GM12878 (cell line): ENCODE results near the gene MEIOB. TPM values are rescaled to one million over a fixed set of nuclear protein-coding genes. Genes with fewer than 3 reads are reported as not detected.

Source experiments
- ATAC-seq: fragments of 200-7000 bp; cut with Tn5 transposase; 3 replicates; pipeline ENCODE4 v1.9.1; 2020; ENCODE audit warnings: mild to moderate bottlenecking, moderate library complexity
- BruUV-seq: library from RNA; stranded (reverse); fragments of 400-500 nt; replicated peaks from 2 replicates; lab custom pipeline; 2021; lab: Mats Ljungman, UMichigan
- CTCF ChIA-PET: fragments of 300-600 bp; sonication (Branson Sonifier 250); formaldehyde crosslinking; extraction: SDS; loops from one replicate; lab custom pipeline; 2021; ENCODE audit warnings: inconsistent platforms; lab: Yijun Ruan, JAX
- POLR2A ChIA-PET: fragments of 350-600 bp; formaldehyde crosslinking; extraction: SDS; loops from one replicate; lab custom pipeline; 2021; ENCODE audit warnings: inconsistent platforms; lab: Charles Lee
- RAD21 ChIA-PET: fragments of 300-600 bp; sonication (Branson Sonifier 250); formaldehyde crosslinking; loops from one replicate; lab custom pipeline; 2023; ENCODE audit warnings: antibody characterized with exemption; ENCODE audit not compliant: unreplicated experiment; lab: Charles Lee
- SMC1A ChIA-PET: fragments of 300-600 bp; sonication (Branson Sonifier 250); formaldehyde crosslinking; loops from one replicate; lab custom pipeline; 2023; ENCODE audit not compliant: unreplicated experiment, uncharacterized antibody; lab: Charles Lee
- DNase-seq: peaks from one replicate; pipeline ENCODE4 v3.0.0-alpha.2; 2011; ENCODE audit warnings: low read depth, low spot score
- FAIRE-seq: peaks from 3 replicates; lab custom pipeline; 2011; peaks lifted over from hg19 to GRCh38; lab: Jason Lieb, UNC
- H2AFZ ChIP-seq: 2 replicates; pipeline ENCODE4 v1.6.0; 2011; ENCODE audit warnings: low read depth, low read length, control low read depth; ENCODE audit not compliant: control insufficient read depth
- H3K27ac ChIP-seq: 2 replicates; pipeline ENCODE4 v1.5.1; 2011; ENCODE audit warnings: control low read depth; ENCODE audit not compliant: control insufficient read depth, insufficient read depth
- H3K27me3 ChIP-seq, 2 experiments: replicated peaks in 1 of 2; 2 replicates each; pipeline versions ENCODE4 v1.6.0 to v1.6.1; 2011; ENCODE audit warnings: low read length in 1 of 2; ENCODE audit not compliant: control insufficient read depth in 2 of 2, insufficient read depth in 2 of 2
- H3K36me3 ChIP-seq, 2 experiments: 2 replicates each; pipeline ENCODE4 v1.5.1; 2011; ENCODE audit warnings: low read length in 1 of 2; ENCODE audit not compliant: control insufficient read depth in 2 of 2, insufficient read depth in 2 of 2
- H3K4me1 ChIP-seq: 2 replicates; pipeline ENCODE4 v1.6.1; 2011; ENCODE audit warnings: mild to moderate bottlenecking, low read length, moderate library complexity, mixed read lengths; ENCODE audit not compliant: control insufficient read depth, insufficient read depth
- H3K4me2 ChIP-seq: 2 replicates; pipeline ENCODE4 v1.6.0; 2011; ENCODE audit warnings: control low read depth; ENCODE audit not compliant: control insufficient read depth, insufficient read depth
- H3K4me3 ChIP-seq: fragments of 200-600 bp; sonication (generic); 2 replicates; pipeline ENCODE4 v1.5.1; 2016
- H3K79me2 ChIP-seq: 2 replicates; pipeline ENCODE4 v1.6.0; 2011; ENCODE audit warnings: low read length; ENCODE audit not compliant: control insufficient read depth, insufficient read depth
- H3K9ac ChIP-seq: 2 replicates; pipeline ENCODE4 v1.8.0; 2011; ENCODE audit warnings: low read length, control low read depth, mixed read lengths; ENCODE audit not compliant: control insufficient read depth, insufficient read depth
- H3K9me3 ChIP-seq: replicated peaks from 3 replicates; pipeline ENCODE4 v1.5.1; 2011; ENCODE audit warnings: mild to moderate bottlenecking, low read length; ENCODE audit not compliant: control insufficient read depth, insufficient read depth
- H4K20me1 ChIP-seq: 2 replicates; pipeline ENCODE4 v1.6.0; 2011; ENCODE audit not compliant: control insufficient read depth, insufficient read depth
- ASH2L ChIP-seq: fragments of 300-600, 200-600 bp; sonication (generic); IDR thresholded peaks from 2 replicates; pipeline ENCODE4 v1.6.1; 2017; ENCODE audit warnings: low read depth, mild to moderate bottlenecking, borderline replicate concordance
- BCLAF1 ChIP-seq: fragments of 450-650 bp; IDR thresholded peaks from 2 replicates; pipeline ENCODE4 v1.6.1; 2017; ENCODE audit warnings: antibody characterized with exemption, mild to moderate bottlenecking, moderate library complexity
- ESRRA ChIP-seq: IDR thresholded peaks from 2 replicates; pipeline ENCODE4 v1.6.1; 2012; ENCODE audit warnings: mild to moderate bottlenecking, low read length, improper control_type of control experiment
- FOXK2 ChIP-seq: fragments of 450-650 bp; IDR thresholded peaks from 2 replicates; pipeline ENCODE4 v1.6.1; 2017; ENCODE audit warnings: mild to moderate bottlenecking, moderate library complexity
- HCFC1 ChIP-seq: fragments of 150-350 bp; IDR thresholded peaks from 2 replicates; pipeline ENCODE4 v1.6.1; 2014; ENCODE audit warnings: low read length
- IKZF2 ChIP-seq, 2 experiments: fragments of 450-650 bp; IDR thresholded peaks; 2 replicates each; pipeline ENCODE4 v1.6.1; 2017; ENCODE audit warnings: mild to moderate bottlenecking in 2 of 2, moderate library complexity in 2 of 2
- KLF5 ChIP-seq: fragments of 450-650 bp; IDR thresholded peaks from 2 replicates; pipeline ENCODE4 v1.6.1; 2014; ENCODE audit warnings: mild to moderate bottlenecking; ENCODE audit not compliant: partially characterized antibody
- NBN ChIP-seq: fragments of 450-650 bp; IDR thresholded peaks from 2 replicates; pipeline ENCODE4 v1.6.1; 2016
- NFYA ChIP-seq: IDR thresholded peaks from 2 replicates; pipeline ENCODE4 v1.6.1; 2011; ENCODE audit warnings: low read depth, mild to moderate bottlenecking, low read length, improper control_type of control experiment, borderline replicate concordance
- NFYB ChIP-seq: IDR thresholded peaks from 2 replicates; pipeline ENCODE4 v1.6.1; 2011; ENCODE audit warnings: low read depth, mild to moderate bottlenecking, low read length, improper control_type of control experiment, moderate library complexity; ENCODE audit not compliant: insufficient read depth
- SIX5 ChIP-seq: IDR thresholded peaks from 2 replicates; pipeline ENCODE4 v1.6.1; 2011; ENCODE audit warnings: mild to moderate bottlenecking, low read depth, low read length, moderate library complexity; ENCODE audit not compliant: severe bottlenecking
- SMAD1 ChIP-seq: fragments of 450-650 bp; IDR thresholded peaks from 2 replicates; pipeline ENCODE4 v1.6.1; 2018; ENCODE audit warnings: mild to moderate bottlenecking, low read depth; ENCODE audit not compliant: partially characterized antibody
- STAT1 ChIP-seq: fragments of 450-650 bp; conservative IDR thresholded peaks from 2 replicates; pipeline ENCODE4 v1.6.1; 2014; ENCODE audit warnings: antibody characterized with exemption, mild to moderate bottlenecking
- SUPT20H ChIP-seq: IDR thresholded peaks from 2 replicates; pipeline ENCODE4 v1.6.1; 2011; ENCODE audit warnings: low read depth, mild to moderate bottlenecking, low read length, moderate library complexity, borderline replicate concordance; ENCODE audit not compliant: control insufficient read depth
- ZNF207 ChIP-seq: fragments of 450-650 bp; IDR thresholded peaks from 2 replicates; pipeline ENCODE4 v1.6.1; 2014; ENCODE audit warnings: antibody characterized with exemption, mild to moderate bottlenecking, borderline replicate concordance
- ZNF274 ChIP-seq: IDR thresholded peaks from one replicate; pipeline ENCODE4 v1.8.0; 2011; ENCODE audit not compliant: insufficient read length, insufficient read depth
- ZNF687 ChIP-seq: fragments of 450-650 bp; IDR thresholded peaks from 2 replicates; pipeline ENCODE4 v1.6.1; 2017; ENCODE audit warnings: mild to moderate bottlenecking, moderate library complexity
- WGBS: methylation state at CpG from one replicate; pipeline ENCODE4 v1.1.6; 2016; ENCODE audit warnings: low lambda C conversion rate; ENCODE audit not compliant: insufficient replicate concordance, insufficient coverage; ENCODE audit errors: missing lambda C conversion rate; 5-methylcytosine and 5-hydroxymethylcytosine counted together
- in situ Hi-C: fragments of 300-500 bp; cut with MboI; formaldehyde crosslinking; loops from 9 replicates; pipeline ENCODE4 v1.14.3; 2018; ENCODE audit warnings: mixed read lengths
- intact Hi-C: fragments of 100-400 bp; cut with micrococcal nuclease; formaldehyde crosslinking; loops from one replicate; pipeline ENCODE4 v1.14.2; 2022; ENCODE audit not compliant: unreplicated experiment
- polyA plus RNA-seq, 11 experiments: library from polyadenylated mRNA; depleted of rRNA in 4 of 11; unstranded in 6 of 11; stranded (reverse) in 5 of 11; fragments of >200 nt; fragmentation: Nextera tagmentation in 4 of 11; fragmentation: Illumina TruSeq in 1 of 11; extraction: Ambion mirVana in 4 of 11; extraction: Trizol in 1 of 11; gene quantifications; 1 replicate in 1 of 11; 2 replicates in 10 of 11; pipeline versions ENCODE4 v1.2.1 to v1.2.3, GENCODE V29; 2011 to 2016; ENCODE audit warnings: inconsistent platforms in 2 of 11, missing spikeins in 2 of 11, low read depth in 1 of 11
- total RNA-seq, 4 experiments: library from RNA; depleted of rRNA in 3 of 4; stranded (reverse); fragments of >200 nt in 3 of 4; fragmentation: Illumina TruSeq in 1 of 4; extraction: Trizol in 1 of 4; gene quantifications; 2 replicates each; pipeline versions ENCODE4 v1.2.1 to v1.2.3, GENCODE V29; 2013 to 2021

The MEIOB gene
- total and polyA plus RNA-seq, 10 of the 15 experiments (the other 5 are each of a cell fraction or from before 2014, with no cell fraction given): 0.04 to 0.26 (median 0.09) TPM; not detected in 5

GRCh38 chr16:1790611-1791255 is 81.2 kb downstream of the MEIOB start:
- Histone ChIP-seq H3K79me2 (no peaks in the 10 kb centered on the region; the same call in none of the 2 replicates), H3K4me3 (no peak overlapping the region), H3K27me3 (no peaks in the 10 kb centered on the region), H3K27ac (no peak overlapping the region), H2AFZ (no peak overlapping the region), H4K20me1 (no peaks in the 10 kb centered on the region), H3K9ac (no peak overlapping the region), H3K4me1 (no peaks in the 10 kb centered on the region), H3K9me3 (no peaks in the 10 kb centered on the region), H3K4me2 (no peak overlapping the region), H3K36me3 (peaks cover 0 to 12% of the 10 kb centered on the region in 2 experiments; a peak in 3 of 4 replicates)
- BruUV-seq: no TSS peak
- DNase-seq (no peak), ATAC-seq (no peak), FAIRE-seq (no peak)
- TF ChIP-seq FOXK2 (no peak), SMAD1 (no peak), STAT1 (no peak), IKZF2 (IDR thresholded peaks at IDR 0.05) (no peak), BCLAF1 (no peak), SIX5 (no peak), ASH2L (no peak), NFYB (no peak), NBN (no peak), NFYA (no peak), ZNF274 (no peak), ESRRA (no peak), KLF5 (no peak), SUPT20H (no peak), ZNF687 (no peak), ZNF207 (no peak), HCFC1 (no peak)
- ChIA-PET SMC1A (no interaction called here), POLR2A (no interaction called here), RAD21 (no interaction called here), CTCF (no interaction called here)
- WGBS: 96% methylated on average over 40 of the region's 44 CpGs
- in situ Hi-C loops (no loop called here), intact Hi-C loops (no loop called here)
